Tibial nerve (tissue), 4 donors: Measurements from ENCODE around the gene UBA7. TPM values are rescaled to one million over a fixed set of nuclear protein-coding genes. Genes with fewer than 3 reads are reported as not detected.
A peak's percentile ranks its signal among the peaks of the same experiment; 100 is the strongest.

Experiments used
- DNase-seq, 2 donors: peaks; one replicate each; pipeline ENCODE4 v3.0.0-alpha.2; 2019; ENCODE audit warnings: low spot score in 2 of 2
- H3K27ac ChIP-seq, 4 donors: fragments of 200-600 bp; sonication (generic) in 3 of 4; one replicate each; pipeline ENCODE4 v1.5.1; 2017 to 2019; ENCODE audit warnings: mild to moderate bottlenecking in 1 of 4
- H3K27me3 ChIP-seq, 2 donors: fragments of 200-600 bp; sonication (generic) in 1 of 2; one replicate each; pipeline versions ENCODE4 v1.5.1 to v1.6.0; 2017 to 2019
- H3K36me3 ChIP-seq, 3 donors: fragments of 200-600 bp; sonication (generic); one replicate each; pipeline ENCODE4 v1.5.1; 2018 to 2019
- H3K4me1 ChIP-seq, 4 donors: fragments of 200-600 bp; sonication (generic) in 3 of 4; one replicate each; pipeline ENCODE4 v1.5.1; 2017 to 2019
- H3K4me3 ChIP-seq, 4 donors: fragments of 200-600 bp; sonication (generic) in 3 of 4; one replicate each; pipeline ENCODE4 v1.5.1; 2017 to 2019; ENCODE audit warnings: mild to moderate bottlenecking in 1 of 4, moderate library complexity in 1 of 4
- H3K9me3 ChIP-seq, 4 donors: fragments of 200-600 bp; sonication (generic) in 3 of 4; one replicate each; pipeline ENCODE4 v1.5.1; 2017 to 2019
- EP300 ChIP-seq, 2 donors: sonication (generic); formaldehyde crosslinking; IDR thresholded peaks; one replicate each; pipeline ENCODE4 v1.6.1; 2017; ENCODE audit warnings: antibody characterized with exemption in 2 of 2, mild to moderate bottlenecking in 1 of 2
- POLR2A ChIP-seq, 2 donors: fragments of 450-650 bp; IDR thresholded peaks; one replicate each; pipeline ENCODE4 v1.6.1; 2017; ENCODE audit warnings: antibody characterized with exemption in 2 of 2, mild to moderate bottlenecking in 2 of 2, moderate library complexity in 2 of 2
- WGBS, 2 donors: methylation state at CpG; one replicate each; pipeline ENCODE4 v1.1.5; 2018; 5-methylcytosine and 5-hydroxymethylcytosine counted together
- total RNA-seq, 4 donors: library from RNA; depleted of rRNA; stranded (reverse); fragments of >200 nt; gene quantifications; one replicate each; pipeline ENCODE4 v1.1.0, GENCODE V29; 2016
- TF ChIP-seq, protein P1 (sequence below), 5 experiments: fragments of 200-600 bp in 3 of 5; fragments of 450-650 bp in 2 of 5; sonication (generic) in 3 of 5; IDR thresholded peaks; one replicate each; pipeline ENCODE4 v1.5.1; 2016 to 2019; ENCODE audit warnings: antibody characterized with exemption in 5 of 5, mild to moderate bottlenecking in 3 of 5, moderate library complexity in 2 of 5

UBA7 gene
- total RNA-seq, 4 donors from 2014 or later, result 47.9 to 68.4 (median 66.9) TPM

DNA sequence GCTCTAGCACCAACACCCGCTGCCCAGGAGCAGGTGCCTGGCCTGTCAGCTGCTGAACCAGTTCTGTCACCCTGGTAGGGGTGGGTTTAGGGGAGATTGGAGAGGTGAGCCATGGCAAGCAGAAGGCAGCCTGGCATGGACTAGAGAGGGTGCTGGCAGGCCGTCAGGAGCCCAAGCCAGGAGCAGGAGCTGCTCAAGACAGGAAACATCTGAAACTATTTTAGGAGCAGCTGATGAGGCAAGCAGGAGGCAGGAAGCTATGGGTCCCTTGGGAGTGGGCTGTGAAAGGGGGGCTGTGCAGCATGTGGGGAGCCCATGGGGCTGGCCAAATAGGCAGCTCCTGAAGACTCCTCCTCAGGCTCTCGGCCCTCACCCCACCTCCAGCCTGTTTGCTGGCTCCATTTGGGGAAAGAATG is 8.4 kb downstream of the UBA7 start:
- H3K27me3 ChIP-seq, result no peaks in the 10 kb centered on the region
- H3K36me3 ChIP-seq, result peaks cover 0 to 23% (median 0%) of the 10 kb centered on the region in 3 donors
- TF ChIP-seq, protein P1, sequence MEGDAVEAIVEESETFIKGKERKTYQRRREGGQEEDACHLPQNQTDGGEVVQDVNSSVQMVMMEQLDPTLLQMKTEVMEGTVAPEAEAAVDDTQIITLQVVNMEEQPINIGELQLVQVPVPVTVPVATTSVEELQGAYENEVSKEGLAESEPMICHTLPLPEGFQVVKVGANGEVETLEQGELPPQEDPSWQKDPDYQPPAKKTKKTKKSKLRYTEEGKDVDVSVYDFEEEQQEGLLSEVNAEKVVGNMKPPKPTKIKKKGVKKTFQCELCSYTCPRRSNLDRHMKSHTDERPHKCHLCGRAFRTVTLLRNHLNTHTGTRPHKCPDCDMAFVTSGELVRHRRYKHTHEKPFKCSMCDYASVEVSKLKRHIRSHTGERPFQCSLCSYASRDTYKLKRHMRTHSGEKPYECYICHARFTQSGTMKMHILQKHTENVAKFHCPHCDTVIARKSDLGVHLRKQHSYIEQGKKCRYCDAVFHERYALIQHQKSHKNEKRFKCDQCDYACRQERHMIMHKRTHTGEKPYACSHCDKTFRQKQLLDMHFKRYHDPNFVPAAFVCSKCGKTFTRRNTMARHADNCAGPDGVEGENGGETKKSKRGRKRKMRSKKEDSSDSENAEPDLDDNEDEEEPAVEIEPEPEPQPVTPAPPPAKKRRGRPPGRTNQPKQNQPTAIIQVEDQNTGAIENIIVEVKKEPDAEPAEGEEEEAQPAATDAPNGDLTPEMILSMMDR (IDR thresholded peaks at IDR 0.05), result no peak
- TF ChIP-seq POLR2A (IDR thresholded peaks at IDR 0.05), result no peak
- peak; percentile 55 to 90 for TF ChIP-seq EP300 (IDR thresholded peaks at IDR 0.05)
- H3K4me1 ChIP-seq, result peaks cover 0 to 55% (median 44%) of the 10 kb centered on the region in 4 donors
- H3K4me3 ChIP-seq, result peak overlapping the region in 1 of 4 donors; percentile 96
- peak; percentile 79 to 83 for DNase-seq
- no peaks in the 10 kb centered on the region for H3K9me3 ChIP-seq
- peak overlapping the region; percentile 83 to 93 (median 90) for H3K27ac ChIP-seq
- 36 to 47% methylated on average over 3 of the region's 3 CpGs for WGBS, 2 donors

DNA sequence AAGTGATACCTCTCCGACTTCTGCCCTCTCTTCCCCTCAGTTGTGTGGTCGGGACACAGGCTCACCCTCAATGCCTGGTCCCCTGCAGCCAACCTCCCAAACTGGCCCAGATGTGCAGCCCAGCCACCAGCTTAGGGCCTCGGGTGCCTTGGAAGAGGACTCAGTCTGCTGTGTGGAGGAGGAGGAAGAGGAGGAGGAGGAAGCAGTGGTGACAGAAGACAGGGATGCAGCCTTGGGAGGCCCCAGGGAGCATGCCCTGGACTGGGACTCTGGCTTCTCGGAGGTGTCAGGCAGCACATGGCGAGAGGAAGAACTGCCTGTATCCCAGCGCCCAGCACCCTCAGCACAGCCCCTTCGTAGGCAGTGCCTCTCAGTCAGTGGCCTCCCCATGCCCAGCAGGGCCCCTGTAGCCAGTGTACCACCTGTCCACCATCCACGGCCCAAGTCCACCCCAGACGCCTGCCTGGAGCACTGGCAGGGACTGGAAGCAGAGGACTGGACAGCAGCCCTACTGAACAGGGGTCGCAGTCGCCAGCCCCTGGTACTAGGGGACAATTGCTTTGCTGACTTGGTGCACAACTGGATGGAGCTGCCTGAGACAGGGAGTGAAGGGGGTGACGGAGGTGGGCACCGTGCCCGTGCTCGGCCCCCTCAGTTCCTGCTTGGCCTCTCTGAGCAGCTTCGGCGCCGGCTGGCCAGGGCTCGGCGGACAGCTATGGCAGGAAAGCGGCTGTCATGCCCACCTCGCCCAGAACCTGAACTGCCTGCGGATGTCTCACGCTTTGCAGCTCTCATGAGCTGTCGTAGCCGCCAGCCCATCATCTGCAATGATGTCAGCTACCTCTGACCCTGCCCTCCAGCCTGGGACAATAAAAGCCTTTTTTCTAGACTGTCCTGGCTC is 9.4 kb downstream of the UBA7 start:
- Histone ChIP-seq H3K27ac (peak overlapping the region in 3 of 4 donors; percentile 88 to 98 (median 93)), H3K36me3 (peaks cover 0 to 13% (median 0%) of the 10 kb centered on the region in 3 donors), H3K4me3 (peak overlapping the region; percentile 71 to 96 (median 88)), H3K27me3 (no peaks in the 10 kb centered on the region), H3K4me1 (peaks cover 0 to 61% (median 44%) of the 10 kb centered on the region in 4 donors), H3K9me3 (no peaks in the 10 kb centered on the region)
- DNase-seq, result no peak
- 53 to 56% methylated on average over 17 to 24 of the region's 26 CpGs for WGBS, 2 donors
- TF ChIP-seq POLR2A (IDR thresholded peaks at IDR 0.05), result no peak
- TF ChIP-seq, protein P1 (IDR thresholded peaks at IDR 0.05), result no peak
- TF ChIP-seq EP300 (IDR thresholded peaks at IDR 0.05), result no peak

DNA sequence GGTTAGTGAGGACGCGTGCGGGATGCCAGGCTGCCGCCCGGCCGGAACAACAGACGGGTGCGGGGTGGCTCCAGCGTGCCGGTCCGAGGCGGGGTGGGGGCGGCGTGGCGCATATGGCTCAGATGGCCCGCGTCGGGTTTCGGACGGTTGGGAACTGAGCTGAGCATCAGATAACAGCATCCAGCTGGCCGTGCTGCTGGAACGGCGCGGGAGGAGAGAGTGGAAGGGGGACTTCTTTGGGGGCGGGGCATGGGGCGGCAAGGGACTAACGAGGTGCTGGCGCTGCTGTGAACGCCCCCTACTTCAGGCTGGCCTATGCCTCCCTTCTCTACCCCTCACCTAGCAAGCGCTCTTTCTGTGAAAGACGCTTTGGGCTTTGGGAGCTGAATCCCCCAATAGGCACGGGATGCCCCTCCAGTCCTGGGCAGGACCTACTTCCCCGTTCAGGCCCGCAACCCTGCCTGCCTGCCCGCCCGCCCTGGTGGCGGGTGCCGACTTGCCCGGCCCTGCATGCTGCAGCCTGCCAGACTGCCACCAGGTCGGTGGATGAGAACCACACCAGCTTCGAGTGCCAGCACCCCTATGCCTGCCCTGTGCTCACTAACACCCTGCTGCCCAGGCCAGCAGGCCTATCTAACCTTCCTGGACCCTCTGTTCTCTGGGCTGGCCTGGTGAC is 10.2 kb downstream of the UBA7 start:
- no peaks in the 10 kb centered on the region for H3K27me3 ChIP-seq
- H3K9me3 ChIP-seq, result no peaks in the 10 kb centered on the region
- H3K27ac ChIP-seq, result peak overlapping the region; percentile 86 to 98 (median 92)
- 2 to 7% methylated on average over 13 to 19 of the region's 41 CpGs for WGBS, 2 donors
- peaks cover 0 to 69% (median 44%) of the 10 kb centered on the region in 4 donors for H3K4me1 ChIP-seq
- peaks cover 0 to 5% (median 0%) of the 10 kb centered on the region in 3 donors for H3K36me3 ChIP-seq
- peak overlapping the region; percentile 71 to 96 (median 88) for H3K4me3 ChIP-seq
- DNase-seq, result no peak
- no peak for TF ChIP-seq POLR2A (IDR thresholded peaks at IDR 0.05)
- TF ChIP-seq, protein P1 (IDR thresholded peaks at IDR 0.05), result peak in 1 of 5 experiments; percentile 13
- no peak for TF ChIP-seq EP300 (IDR thresholded peaks at IDR 0.05)

DNA sequence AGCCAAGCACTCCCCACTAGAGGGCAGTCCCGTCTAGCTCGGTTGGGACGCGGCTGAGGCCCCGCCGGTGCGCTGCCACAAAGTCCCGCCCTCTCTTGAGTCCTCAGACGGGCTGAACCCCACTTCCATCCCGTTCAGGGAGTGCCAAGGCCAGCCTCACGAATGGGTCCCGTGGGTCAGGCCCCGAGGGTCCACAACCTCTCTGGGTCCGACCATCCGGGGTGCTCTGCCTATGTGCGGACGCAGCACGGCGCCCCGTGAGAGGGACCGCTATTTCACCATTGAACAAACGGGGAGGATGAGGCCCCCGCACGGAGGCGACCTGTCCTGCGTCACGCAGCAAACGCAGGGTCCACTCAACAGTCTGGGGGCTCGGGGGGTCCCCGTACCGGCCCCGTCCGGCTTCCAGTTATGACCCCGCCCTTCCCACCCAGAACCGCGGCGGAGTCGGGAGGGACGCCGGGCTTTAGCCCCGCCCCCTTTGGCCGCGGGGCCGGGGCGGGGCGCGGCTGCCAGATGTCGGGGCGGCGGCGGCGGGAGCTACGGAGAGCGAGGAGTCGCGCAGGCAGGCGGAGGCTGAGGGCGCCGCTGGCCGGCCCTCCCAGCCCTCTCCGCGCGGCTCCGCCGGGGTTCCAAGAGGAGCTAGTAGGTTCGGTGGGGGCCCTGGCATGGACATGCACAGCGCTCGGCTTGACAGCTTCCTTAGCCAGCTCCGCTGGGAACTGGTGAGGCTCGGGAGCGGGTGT is 10.9 kb downstream of the UBA7 start, which contains the start of gene INKA1:
Gene INKA1, plus strand, starts transcription at position 543 of the 746 bp plus-strand sequence. Its CDS starts 132 bp downstream, at position 675.
- Histone ChIP-seq H3K9me3 (no peaks in the 10 kb centered on the region), H3K4me3 (peak within 1 kb of the TSS; percentile 71 to 96 (median 88)), H3K36me3 (peaks cover 0 to 3% (median 0%) of the 10 kb centered on the region in 3 donors), H3K27ac (peak within 1 kb of the TSS; percentile 86 to 98 (median 92)), H3K27me3 (no peaks in the 10 kb centered on the region), H3K4me1 (peaks cover 0 to 66% (median 42%) of the 10 kb centered on the region in 4 donors)
- peak in 1 of 2 donors; percentile 55 for TF ChIP-seq EP300 (IDR thresholded peaks at IDR 0.05)
- TF ChIP-seq, protein P1 (IDR thresholded peaks at IDR 0.05), result peak; percentile 90 to 96 (median 92)
- peak in 1 of 2 donors; percentile 78 for TF ChIP-seq POLR2A (IDR thresholded peaks at IDR 0.05)
- DNase-seq, result peak; percentile 80 to 85
- WGBS, 2 donors, result 1% methylated on average over 41 to 48 of the region's 71 CpGs
